ENCODE measurements around the gene TPRKB. TPM values are rescaled to one million over a fixed set of nuclear protein-coding genes. Genes with fewer than 3 reads are reported as not detected.
"Not testable (repeated sequence)": the region's sequence is repeated elsewhere in the genome, so short reads cannot be mapped to it uniquely, and the experiment has no call there.

Gene TPRKB
- total and polyA plus RNA-seq, 5 donors from 2014 or later: 22.4 to 97.9 (median 74.9) TPM

- H3K27ac Mint-ChIP-seq; H3K4me1 ChIP-seq (ENCODE audit: control insufficient read depth, insufficient read depth, low read length, poor library complexity, severe bottlenecking); H3K36me3 ChIP-seq (ENCODE audit: control insufficient read depth, insufficient read depth, low read length); H3K27ac ChIP-seq (ENCODE audit: insufficient read depth, low read length, poor library complexity, severe bottlenecking); H3K4me3 ChIP-seq (ENCODE audit: low read depth, low read length); H3K4me3 Mint-ChIP-seq; H3K9me3 ChIP-seq (ENCODE audit: control insufficient read depth in 2 of 2, low read length in 2 of 2); H3K4me1 Mint-ChIP-seq; DNase-seq; H3K36me3 Mint-ChIP-seq; H3K27me3 ChIP-seq (ENCODE audit: control insufficient read depth, insufficient read depth, low read length); ATAC-seq (ENCODE audit: low read depth in 2 of 2): not testable (repeated sequence)
- Mint-ChIP-seq H3K9me3 (peaks cover 0 to 16% (median 6%) of the 10 kb centered on the region in 7 donors), H3K27me3 (peaks cover 16% of the 10 kb centered on the region)
Observed at GRCh38 chr2:73717695-73718094, 19.4 kb downstream of the TPRKB start.

GRCh38 chr2:73717251-73717606 is 19.9 kb downstream of the TPRKB start:
- Mint-ChIP-seq H3K9me3 (peaks cover 0 to 16% (median 4%) of the 10 kb centered on the region in 7 donors), H3K4me3 (no peak overlapping the region), H3K36me3 (no peaks in the 10 kb centered on the region), H3K27me3 (peaks cover 16% of the 10 kb centered on the region), H3K27ac (no peak overlapping the region), H3K4me1 (no peaks in the 10 kb centered on the region)
- ATAC-seq (ENCODE audit: low read depth in 2 of 2) (no peak), DNase-seq (no peak)
- Histone ChIP-seq H3K27ac (ENCODE audit: insufficient read depth, low read length, poor library complexity, severe bottlenecking) (no peak overlapping the region), H3K36me3 (ENCODE audit: control insufficient read depth, insufficient read depth, low read length) (no peaks in the 10 kb centered on the region), H3K9me3 (ENCODE audit: control insufficient read depth in 2 of 2, low read length in 2 of 2) (peaks cover 5 to 6% of the 10 kb centered on the region in 2 experiments), H3K4me1 (ENCODE audit: control insufficient read depth, insufficient read depth, low read length, poor library complexity, severe bottlenecking) (no peaks in the 10 kb centered on the region), H3K4me3 (ENCODE audit: low read depth, low read length) (no peak overlapping the region), H3K27me3 (ENCODE audit: control insufficient read depth, insufficient read depth, low read length) (no peaks in the 10 kb centered on the region)

GRCh38 chr2:73716543-73717250 is 20.4 kb downstream of the TPRKB start:
- no peaks in the 10 kb centered on the region for H3K36me3 Mint-ChIP-seq
- DNase-seq (peak in 1 of 3 donors; percentile 8), ATAC-seq (ENCODE audit: low read depth in 2 of 2) (no peak)
- Histone ChIP-seq H3K36me3 (ENCODE audit: control insufficient read depth, insufficient read depth, low read length) (no peaks in the 10 kb centered on the region), H3K27me3 (ENCODE audit: control insufficient read depth, insufficient read depth, low read length) (no peaks in the 10 kb centered on the region), H3K4me1 (ENCODE audit: control insufficient read depth, insufficient read depth, low read length, poor library complexity, severe bottlenecking) (no peaks in the 10 kb centered on the region), H3K27ac (ENCODE audit: insufficient read depth, low read length, poor library complexity, severe bottlenecking) (no peak overlapping the region), H3K4me3 (ENCODE audit: low read depth, low read length) (no peak overlapping the region), H3K9me3 (ENCODE audit: control insufficient read depth in 2 of 2, low read length in 2 of 2) (peaks cover 5 to 6% of the 10 kb centered on the region in 2 experiments)
- no peaks in the 10 kb centered on the region for H3K4me1 Mint-ChIP-seq
- no peak overlapping the region for H3K27ac Mint-ChIP-seq
- no peak overlapping the region for H3K4me3 Mint-ChIP-seq
- peaks cover 20% of the 10 kb centered on the region for H3K27me3 Mint-ChIP-seq
- peaks cover 0 to 16% (median 4%) of the 10 kb centered on the region in 7 donors for H3K9me3 Mint-ChIP-seq

GRCh38 chr2:73714091-73714490 is 23.1 kb downstream of the TPRKB start:
- Histone ChIP-seq H3K27ac (ENCODE audit: insufficient read depth, low read length, poor library complexity, severe bottlenecking) (no peak overlapping the region), H3K4me3 (ENCODE audit: low read depth, low read length) (no peak overlapping the region), H3K4me1 (ENCODE audit: control insufficient read depth, insufficient read depth, low read length, poor library complexity, severe bottlenecking) (no peaks in the 10 kb centered on the region), H3K36me3 (ENCODE audit: control insufficient read depth, insufficient read depth, low read length) (no peaks in the 10 kb centered on the region), H3K9me3 (ENCODE audit: control insufficient read depth in 2 of 2, low read length in 2 of 2) (peaks cover 5 to 6% of the 10 kb centered on the region in 2 experiments), H3K27me3 (ENCODE audit: control insufficient read depth, insufficient read depth, low read length) (no peaks in the 10 kb centered on the region)
- Mint-ChIP-seq H3K27ac (no peak overlapping the region), H3K9me3 (peaks cover 0 to 16% (median 4%) of the 10 kb centered on the region in 7 donors), H3K4me3 (no peak overlapping the region), H3K36me3 (no peaks in the 10 kb centered on the region), H3K4me1 (no peaks in the 10 kb centered on the region), H3K27me3 (peaks cover 33% of the 10 kb centered on the region)
- ATAC-seq (ENCODE audit: low read depth in 2 of 2) (no peak), DNase-seq (no peak)

- H3K4me1 ChIP-seq (ENCODE audit: control insufficient read depth, insufficient read depth, low read length, poor library complexity, severe bottlenecking): no peaks in the 10 kb centered on the region
- H3K27ac ChIP-seq (ENCODE audit: insufficient read depth, low read length, poor library complexity, severe bottlenecking): no peak overlapping the region
- no peaks in the 10 kb centered on the region for H3K36me3 ChIP-seq (ENCODE audit: control insufficient read depth, insufficient read depth, low read length)
- H3K4me1 Mint-ChIP-seq: no peaks in the 10 kb centered on the region
- H3K27me3 ChIP-seq (ENCODE audit: control insufficient read depth, insufficient read depth, low read length): no peaks in the 10 kb centered on the region
- H3K4me3 Mint-ChIP-seq: no peak overlapping the region
- peaks cover 0 to 2% (median under 1%) of the 10 kb centered on the region in 7 donors for H3K9me3 Mint-ChIP-seq
- H3K4me3 ChIP-seq (ENCODE audit: low read depth, low read length): no peak overlapping the region
- no peak for DNase-seq
- H3K27me3 Mint-ChIP-seq: peaks cover 32% of the 10 kb centered on the region
- no peak overlapping the region for H3K27ac Mint-ChIP-seq
- no peak for ATAC-seq (ENCODE audit: low read depth in 2 of 2)
- no peaks in the 10 kb centered on the region for H3K9me3 ChIP-seq (ENCODE audit: control insufficient read depth in 2 of 2, low read length in 2 of 2)
- H3K36me3 Mint-ChIP-seq: no peaks in the 10 kb centered on the region
Observed at GRCh38 chr2:73708527-73708926, 28.6 kb downstream of the TPRKB start.

- H3K4me3 Mint-ChIP-seq: no peak overlapping the region
- H3K4me3 ChIP-seq (ENCODE audit: low read depth, low read length): no peak overlapping the region
- H3K36me3 Mint-ChIP-seq: no peaks in the 10 kb centered on the region
- H3K27ac ChIP-seq (ENCODE audit: insufficient read depth, low read length, poor library complexity, severe bottlenecking): no peak overlapping the region
- H3K27me3 Mint-ChIP-seq: peaks cover 35% of the 10 kb centered on the region
- DNase-seq (no peak), ATAC-seq (ENCODE audit: low read depth in 2 of 2) (no peak)
- H3K27ac Mint-ChIP-seq: no peak overlapping the region
- no peaks in the 10 kb centered on the region for H3K4me1 Mint-ChIP-seq
- H3K36me3 ChIP-seq (ENCODE audit: control insufficient read depth, insufficient read depth, low read length): no peaks in the 10 kb centered on the region
- peaks cover 0 to 2% (median 0%) of the 10 kb centered on the region in 7 donors for H3K9me3 Mint-ChIP-seq
- no peaks in the 10 kb centered on the region for H3K4me1 ChIP-seq (ENCODE audit: control insufficient read depth, insufficient read depth, low read length, poor library complexity, severe bottlenecking)
- H3K9me3 ChIP-seq (ENCODE audit: control insufficient read depth in 2 of 2, low read length in 2 of 2): no peaks in the 10 kb centered on the region
- no peaks in the 10 kb centered on the region for H3K27me3 ChIP-seq (ENCODE audit: control insufficient read depth, insufficient read depth, low read length)
Observed at GRCh38 chr2:73707636-73708035, 29.5 kb downstream of the TPRKB start.

GRCh38 chr2:73707058-73707457 is 30.1 kb downstream of the TPRKB start:
- ATAC-seq (ENCODE audit: low read depth in 2 of 2) (no peak), DNase-seq (no peak)
- H3K36me3 ChIP-seq (ENCODE audit: control insufficient read depth, insufficient read depth, low read length): no peaks in the 10 kb centered on the region
- no peak overlapping the region for H3K27ac ChIP-seq (ENCODE audit: insufficient read depth, low read length, poor library complexity, severe bottlenecking)
- Mint-ChIP-seq H3K36me3 (no peaks in the 10 kb centered on the region), H3K27me3 (peaks cover 33% of the 10 kb centered on the region), H3K27ac (no peak overlapping the region), H3K4me1 (no peaks in the 10 kb centered on the region), H3K4me3 (no peak overlapping the region), H3K9me3 (peaks cover 0 to 5% (median 0%) of the 10 kb centered on the region in 7 donors)
- no peaks in the 10 kb centered on the region for H3K9me3 ChIP-seq (ENCODE audit: control insufficient read depth in 2 of 2, low read length in 2 of 2)
- H3K4me1 ChIP-seq (ENCODE audit: control insufficient read depth, insufficient read depth, low read length, poor library complexity, severe bottlenecking): no peaks in the 10 kb centered on the region
- H3K27me3 ChIP-seq (ENCODE audit: control insufficient read depth, insufficient read depth, low read length): no peaks in the 10 kb centered on the region
- no peak overlapping the region for H3K4me3 ChIP-seq (ENCODE audit: low read depth, low read length)

- H3K27me3 Mint-ChIP-seq: peaks cover 40% of the 10 kb centered on the region
- H3K4me1 Mint-ChIP-seq: no peaks in the 10 kb centered on the region
- ATAC-seq (ENCODE audit: low read depth in 2 of 2) (no peak), DNase-seq (no peak)
- Histone ChIP-seq H3K27me3 (ENCODE audit: control insufficient read depth, insufficient read depth, low read length) (no peaks in the 10 kb centered on the region), H3K4me1 (ENCODE audit: control insufficient read depth, insufficient read depth, low read length, poor library complexity, severe bottlenecking) (no peaks in the 10 kb centered on the region), H3K9me3 (ENCODE audit: control insufficient read depth in 2 of 2, low read length in 2 of 2) (no peaks in the 10 kb centered on the region), H3K27ac (ENCODE audit: insufficient read depth, low read length, poor library complexity, severe bottlenecking) (no peak overlapping the region), H3K4me3 (ENCODE audit: low read depth, low read length) (no peak overlapping the region), H3K36me3 (ENCODE audit: control insufficient read depth, insufficient read depth, low read length) (no peaks in the 10 kb centered on the region)
- H3K27ac Mint-ChIP-seq: no peak overlapping the region
- no peak overlapping the region for H3K4me3 Mint-ChIP-seq
- no peaks in the 10 kb centered on the region for H3K36me3 Mint-ChIP-seq
- H3K9me3 Mint-ChIP-seq: peaks cover 0 to 5% (median 0%) of the 10 kb centered on the region in 7 donors
Observed at GRCh38 chr2:73705091-73705490, 32.1 kb downstream of the TPRKB start.
